GM08714 (cell line): ENCODE results near the gene RAPSN.

Experiments
- H3K4me3 ChIP-seq: fragments of 200-500 bp; sonication (Bioruptor generic); 2 replicates; pipeline ENCODE4 v1.5.1; 2014; ENCODE audit warnings: mild to moderate bottlenecking, low read length, inconsistent platforms
- ZNF274 ChIP-seq: IDR thresholded peaks from 2 replicates; pipeline ENCODE4 v1.6.1; 2012; ENCODE audit warnings: mild to moderate bottlenecking, low read depth, low read length

Gene RAPSN

DNA sequence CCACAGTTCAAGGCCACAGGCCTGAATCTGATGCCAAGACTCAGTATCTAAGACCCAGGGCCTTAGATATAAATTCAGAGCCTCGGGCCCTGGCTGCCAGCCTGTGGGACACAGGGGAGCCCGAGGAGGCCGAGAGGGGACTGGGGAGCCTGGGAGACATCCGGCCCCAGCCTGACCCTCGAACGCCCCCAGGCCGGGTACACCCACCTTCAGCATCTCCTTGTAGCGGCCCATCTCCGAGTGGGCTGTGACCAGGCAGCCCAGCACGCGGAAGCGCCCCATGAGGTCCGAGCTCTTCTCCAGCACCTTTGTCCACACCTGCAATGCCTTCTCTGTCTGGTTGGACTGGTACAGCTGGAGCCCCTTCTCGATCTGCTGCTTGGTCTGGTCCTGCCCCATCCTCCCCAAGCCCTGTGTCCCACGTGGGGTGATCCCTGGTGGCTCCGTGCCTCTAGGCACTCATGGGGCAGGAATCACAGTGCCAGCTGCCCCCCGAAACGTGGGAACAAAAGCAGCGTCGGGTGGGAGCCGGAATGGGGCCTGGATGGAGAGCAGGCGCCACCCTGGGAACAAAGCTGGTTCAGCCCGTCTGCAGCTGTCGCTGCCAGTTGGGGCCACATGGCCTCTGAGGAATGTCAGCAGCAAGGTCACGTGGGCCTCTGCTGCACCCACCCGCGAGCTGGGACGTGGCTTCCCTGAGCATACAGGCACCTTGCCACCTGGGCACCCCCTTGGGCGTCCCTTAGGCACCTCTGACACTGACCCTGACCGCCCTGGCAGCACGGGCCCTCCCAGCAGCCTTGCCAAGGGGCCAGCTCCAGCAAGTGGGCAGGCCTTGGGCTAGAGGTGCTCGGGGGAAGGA is at the start of gene RAPSN:
TSS of gene RAPSN (minus strand) at position 571 of the 862 bp plus-strand sequence. CDS start at position 399, 172 bp downstream.
- no peak for TF ChIP-seq ZNF274
- H3K4me3 ChIP-seq: no peak within 1 kb of the TSS

DNA sequence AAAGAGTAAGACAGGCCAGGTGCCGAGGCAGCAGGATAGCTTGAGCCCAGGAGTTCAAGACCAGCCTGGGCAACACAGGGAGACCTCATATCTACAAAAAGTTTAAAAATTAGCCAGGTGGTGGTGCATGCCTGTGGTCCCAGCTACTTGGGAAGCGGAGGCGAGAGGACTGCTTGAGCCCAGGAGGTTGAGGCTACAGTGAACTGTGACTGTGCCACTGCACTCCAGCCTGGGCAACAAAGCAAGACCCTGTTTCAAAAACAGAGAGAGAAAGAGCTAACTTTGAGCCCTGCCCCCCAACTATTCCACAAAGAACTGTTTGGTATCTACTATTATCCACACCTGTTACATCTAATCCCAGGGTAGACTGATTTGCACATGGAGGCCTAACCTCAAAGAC is 49.2 kb upstream of the RAPSN start:
- no peak for TF ChIP-seq ZNF274
- H3K4me3 ChIP-seq: no peak overlapping the region

DNA sequence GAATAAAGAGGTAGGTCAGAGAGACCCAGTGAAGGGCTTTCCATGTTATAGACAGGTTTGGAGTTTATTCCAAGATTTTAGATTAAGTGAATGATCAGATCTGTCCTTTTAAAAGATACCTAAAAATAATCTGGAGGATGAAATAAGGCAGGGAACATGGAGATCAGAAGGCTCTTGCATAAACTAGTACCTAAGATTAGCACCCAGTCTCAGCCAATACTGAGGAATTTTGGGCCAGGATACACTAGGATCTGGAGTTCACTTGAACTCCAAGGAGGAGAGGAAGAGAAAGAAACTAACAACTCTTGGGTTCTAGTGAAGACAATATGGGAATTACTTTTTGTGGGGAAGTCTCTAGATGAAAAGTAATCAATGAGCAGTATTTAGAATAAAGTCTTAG is 47.9 kb upstream of the RAPSN start:
- no peak for TF ChIP-seq ZNF274

DNA sequence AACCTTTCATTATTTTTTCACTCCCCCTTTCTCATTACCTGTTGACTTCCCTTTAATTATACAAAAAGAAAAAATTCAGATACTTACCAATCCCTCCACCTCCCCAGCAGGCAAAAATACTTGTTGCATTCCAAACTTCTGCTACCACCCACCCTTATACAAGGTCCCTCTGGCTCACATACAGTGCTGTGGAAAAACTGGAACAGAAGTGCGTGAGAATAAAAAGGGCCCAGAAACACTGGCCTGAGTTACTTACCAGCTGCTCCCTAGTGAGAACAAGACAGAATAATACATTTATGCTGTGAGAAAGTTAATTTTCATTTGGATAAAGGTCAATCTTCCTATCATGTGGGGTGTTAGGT is 46.9 kb upstream of the RAPSN start:
- TF ChIP-seq ZNF274: no peak
- H3K4me3 ChIP-seq: no peak overlapping the region

More for the DNA sequence above, 47.9 kb upstream of the RAPSN start:
- H3K4me3 ChIP-seq: no peak overlapping the region

DNA sequence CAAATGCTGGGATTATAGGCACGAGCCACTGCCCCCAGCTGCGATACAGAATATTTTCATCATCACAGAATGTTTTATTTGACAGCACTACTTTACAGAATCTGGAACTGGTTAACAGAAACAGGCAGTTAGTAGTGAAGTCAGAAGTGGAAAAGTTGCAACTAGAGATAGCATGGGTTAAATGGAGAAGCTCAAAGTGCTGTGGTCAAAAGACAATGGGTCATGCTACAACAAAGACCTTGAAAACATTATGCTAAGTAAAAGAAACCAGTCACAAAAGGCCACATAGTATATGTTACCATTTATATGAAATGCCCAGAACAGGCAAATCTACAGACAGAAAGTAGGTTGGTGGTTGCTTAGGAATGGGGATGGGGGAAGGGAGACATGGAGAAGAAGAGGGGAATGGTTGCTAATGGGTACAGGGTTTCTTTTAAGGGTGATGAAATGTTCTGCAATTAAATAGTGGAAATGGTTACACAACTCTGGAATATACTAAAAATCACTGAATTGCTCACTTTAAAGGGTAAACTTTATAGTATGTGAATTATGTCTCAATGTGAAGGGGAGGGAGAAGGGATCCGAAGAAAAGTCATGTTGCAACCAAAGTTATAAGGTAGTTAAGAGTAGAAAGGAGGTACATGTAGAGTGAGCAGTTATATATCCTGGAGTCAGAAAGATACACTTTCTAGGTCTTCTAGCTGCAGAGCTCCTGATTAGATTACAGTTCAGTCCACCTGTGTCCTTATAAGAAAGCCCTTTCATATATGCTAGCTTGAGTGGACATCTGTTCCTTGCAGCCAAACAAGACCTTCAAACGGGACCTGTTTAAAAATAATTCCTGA is 46.3 kb upstream of the RAPSN start:
- TF ChIP-seq ZNF274: no peak
- H3K4me3 ChIP-seq: no peak overlapping the region

DNA sequence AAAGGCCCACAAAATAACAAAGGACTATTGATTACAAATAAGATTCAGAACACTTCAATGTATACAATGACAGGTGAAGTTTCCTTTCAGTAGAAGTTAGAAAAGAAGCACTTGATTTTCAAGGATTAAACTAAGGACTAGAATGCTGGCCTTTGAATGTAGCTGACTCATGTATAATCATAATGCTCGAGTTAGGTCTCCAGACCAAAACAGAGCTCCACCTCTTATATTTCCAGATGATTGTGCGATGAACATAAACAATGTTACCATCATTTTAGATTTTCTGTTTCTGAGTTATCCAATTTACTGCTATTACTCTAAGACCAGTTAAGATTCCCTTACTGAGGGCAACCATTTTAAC is 40.4 kb upstream of the RAPSN start:
- TF ChIP-seq ZNF274: no peak
- H3K4me3 ChIP-seq: no peak overlapping the region

DNA sequence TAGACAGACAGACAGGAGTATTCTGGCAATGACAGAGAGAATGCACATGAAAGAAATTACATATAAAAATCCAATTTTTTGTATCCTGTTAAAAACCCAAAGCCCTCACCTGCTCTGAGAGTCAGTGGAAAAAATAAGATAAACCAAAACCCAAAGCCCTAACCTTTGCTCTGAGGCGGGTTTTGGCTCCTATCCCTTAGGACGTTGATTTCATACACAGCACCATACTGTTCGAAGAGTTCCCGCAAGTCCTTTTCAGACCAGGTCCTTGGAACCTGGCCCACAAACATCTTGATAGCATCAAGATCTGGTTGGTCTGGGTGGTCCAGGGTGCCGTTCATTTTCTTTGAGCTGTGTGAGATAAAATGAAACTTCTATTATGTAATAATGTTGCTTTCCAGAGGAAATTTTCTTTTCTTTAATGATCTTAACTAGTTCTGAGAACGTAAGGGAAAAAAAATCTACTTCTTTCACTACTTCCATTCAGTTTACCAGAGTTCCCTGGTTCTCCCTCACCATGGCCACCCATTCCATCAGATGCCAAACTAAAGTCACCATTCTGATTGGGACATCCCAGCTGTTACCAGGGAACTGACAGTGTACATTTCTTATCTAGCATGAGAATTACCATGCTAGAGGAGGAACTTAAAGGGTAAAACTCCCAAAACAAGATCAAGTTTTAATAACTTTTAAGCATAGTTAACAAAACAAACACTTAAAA is 39.9 kb upstream of the RAPSN start:
- TF ChIP-seq ZNF274: no peak
- H3K4me3 ChIP-seq: no peak overlapping the region

DNA sequence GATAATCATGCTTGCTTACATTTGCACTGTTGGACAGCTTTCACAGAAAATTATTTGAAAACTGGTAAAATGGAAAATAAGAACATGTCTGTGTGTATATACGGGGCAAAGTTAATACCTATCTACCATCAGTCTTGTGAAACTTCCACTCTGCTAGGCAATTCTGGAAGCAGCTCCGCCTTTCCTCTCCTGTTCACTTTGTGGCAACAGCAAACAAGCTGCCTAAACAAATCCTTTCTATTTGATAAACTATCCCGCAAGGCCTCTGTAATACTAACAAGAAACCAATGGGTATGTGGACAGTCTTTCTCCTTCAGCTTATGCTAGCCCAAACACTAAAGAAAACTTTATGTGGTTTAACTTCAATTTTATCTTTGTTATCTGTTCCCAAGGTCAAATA is 39.2 kb upstream of the RAPSN start:
- no peak overlapping the region for H3K4me3 ChIP-seq
- no peak for TF ChIP-seq ZNF274

DNA sequence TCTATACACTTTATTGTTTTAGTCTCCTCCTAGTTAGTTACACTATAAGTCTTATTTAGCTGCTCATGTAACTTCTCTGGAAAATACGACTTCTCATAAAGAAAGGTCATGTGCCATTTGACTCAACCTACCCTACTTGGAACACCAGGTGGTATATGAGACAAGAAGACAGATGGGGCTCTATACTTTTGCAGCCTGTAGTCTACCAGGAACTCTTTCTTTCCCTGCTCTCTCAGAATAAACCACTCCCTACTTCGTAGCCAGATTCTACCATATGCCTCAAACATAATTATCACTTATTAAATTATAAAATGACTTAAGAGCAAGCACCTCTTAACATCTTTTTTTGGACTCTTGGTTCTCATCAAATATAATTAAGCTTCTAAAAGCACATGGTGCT is 38.5 kb upstream of the RAPSN start:
- no peak overlapping the region for H3K4me3 ChIP-seq
- no peak for TF ChIP-seq ZNF274

DNA sequence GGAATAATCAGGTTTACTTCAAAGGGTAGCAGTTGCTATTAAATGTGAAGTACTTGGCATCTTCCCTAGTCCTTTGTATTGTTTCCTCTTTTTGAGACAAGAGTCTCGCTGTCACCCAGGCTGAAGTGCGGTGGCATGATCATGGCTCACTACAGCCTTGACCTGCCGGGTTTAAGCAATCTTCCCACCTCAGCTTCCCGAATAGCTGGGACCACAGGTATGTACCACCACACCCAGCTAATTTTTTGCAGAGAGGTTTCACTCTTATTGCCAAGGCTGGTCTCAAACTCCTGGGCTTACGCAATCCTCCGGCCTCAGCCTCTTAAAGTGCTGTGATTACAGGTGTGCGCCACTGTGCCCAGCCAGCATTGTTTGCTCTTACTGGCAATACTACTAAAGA is 36.2 kb upstream of the RAPSN start:
- TF ChIP-seq ZNF274: no peak
- H3K4me3 ChIP-seq: no peak overlapping the region

DNA sequence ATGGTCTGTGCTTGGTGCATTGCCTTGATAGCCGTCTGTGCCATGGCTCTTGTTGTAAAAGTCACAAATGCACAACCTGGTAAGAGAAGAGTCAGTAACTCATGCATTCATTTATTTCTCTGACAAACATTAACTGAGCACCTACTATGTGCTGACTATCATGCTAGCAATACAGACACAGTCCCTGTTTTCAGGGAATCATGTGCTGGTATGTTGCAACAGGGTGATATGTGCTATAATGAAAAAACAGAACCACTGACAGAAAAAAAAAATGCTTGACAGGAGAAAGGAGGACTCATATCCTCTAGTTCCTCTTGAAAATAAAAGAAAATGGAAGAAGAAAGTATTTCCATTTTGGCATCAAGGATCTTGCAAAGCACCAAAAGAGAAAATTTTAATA is 34.5 kb upstream of the RAPSN start:
- no peak for TF ChIP-seq ZNF274
- H3K4me3 ChIP-seq: no peak overlapping the region

DNA sequence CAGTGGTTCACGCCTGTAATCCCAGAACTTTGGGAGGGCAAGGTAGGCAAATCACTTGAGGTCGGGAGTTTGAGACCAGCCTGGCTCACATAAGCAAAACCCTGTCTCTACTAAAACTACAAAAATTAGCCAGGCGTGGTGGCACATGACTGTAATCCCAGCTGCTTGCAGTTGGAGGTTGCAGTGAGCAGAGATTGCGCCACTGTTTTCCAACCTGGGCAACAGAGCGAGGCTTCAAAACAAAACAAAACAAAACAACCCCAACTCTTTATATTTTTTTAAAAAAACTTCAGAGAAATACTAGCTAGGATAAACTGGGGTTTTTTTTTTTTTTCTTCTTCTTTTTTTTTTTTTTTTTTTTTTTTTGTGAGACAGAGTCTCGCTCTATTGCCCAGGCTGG is 31.8 kb upstream of the RAPSN start:
- TF ChIP-seq ZNF274: no peak

DNA sequence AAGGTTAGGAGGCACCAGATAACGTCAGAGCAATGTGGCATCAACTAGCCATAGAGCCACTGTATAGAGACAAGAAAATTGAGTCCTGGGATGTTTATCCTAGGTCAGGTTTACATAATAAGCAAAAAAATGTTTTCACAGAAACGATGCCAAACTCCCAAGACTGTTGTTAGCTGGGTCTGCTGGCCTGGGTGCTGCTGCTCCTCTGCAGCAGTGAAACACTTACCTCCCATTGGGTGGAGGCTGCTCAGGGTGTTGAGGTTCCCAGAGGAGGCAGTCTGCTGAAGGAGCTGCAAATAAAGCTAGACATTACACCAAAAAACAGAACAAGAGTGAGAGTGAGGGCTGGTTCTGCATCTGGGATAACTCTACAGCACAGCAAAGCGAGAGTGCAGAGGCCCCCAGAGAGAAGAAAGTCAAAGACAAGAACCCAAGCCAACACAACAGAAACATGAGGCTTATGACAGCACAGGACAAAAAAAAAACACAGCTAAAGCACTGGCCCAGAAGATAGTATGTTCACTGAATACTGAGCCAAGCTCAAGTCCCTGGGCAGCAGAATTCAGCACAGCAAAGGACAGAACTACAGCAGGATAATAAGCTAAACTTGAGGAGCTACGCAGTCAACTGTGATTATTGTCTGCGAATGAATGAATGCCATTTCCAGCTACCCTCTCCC is 29.9 kb upstream of the RAPSN start:
- TF ChIP-seq ZNF274: no peak
- H3K4me3 ChIP-seq: no peak overlapping the region

More for the DNA sequence above, 31.8 kb upstream of the RAPSN start:
- H3K4me3 ChIP-seq: no peak overlapping the region

DNA sequence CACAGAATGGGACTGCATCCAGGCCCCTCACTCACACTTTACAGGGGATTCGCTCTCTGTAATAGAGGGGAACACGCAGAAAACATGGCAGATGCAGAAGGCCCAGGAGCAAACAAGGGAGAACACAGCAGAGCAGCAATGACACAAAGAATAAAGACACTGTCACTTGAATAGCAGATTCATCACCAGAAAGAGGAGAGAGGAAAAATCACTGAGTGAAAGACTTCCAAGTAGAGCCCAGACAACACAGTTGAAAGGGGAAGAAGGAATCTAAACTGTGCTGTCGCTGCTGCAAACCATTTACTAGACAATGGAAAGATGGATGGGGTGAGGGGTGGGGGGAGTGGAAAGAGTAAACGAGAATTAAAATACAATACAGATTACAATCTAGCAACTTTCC is 28.8 kb upstream of the RAPSN start:
- TF ChIP-seq ZNF274: no peak
- H3K4me3 ChIP-seq: no peak overlapping the region
